Measurements from ENCODE around the gene HS6ST3.

DNA sequence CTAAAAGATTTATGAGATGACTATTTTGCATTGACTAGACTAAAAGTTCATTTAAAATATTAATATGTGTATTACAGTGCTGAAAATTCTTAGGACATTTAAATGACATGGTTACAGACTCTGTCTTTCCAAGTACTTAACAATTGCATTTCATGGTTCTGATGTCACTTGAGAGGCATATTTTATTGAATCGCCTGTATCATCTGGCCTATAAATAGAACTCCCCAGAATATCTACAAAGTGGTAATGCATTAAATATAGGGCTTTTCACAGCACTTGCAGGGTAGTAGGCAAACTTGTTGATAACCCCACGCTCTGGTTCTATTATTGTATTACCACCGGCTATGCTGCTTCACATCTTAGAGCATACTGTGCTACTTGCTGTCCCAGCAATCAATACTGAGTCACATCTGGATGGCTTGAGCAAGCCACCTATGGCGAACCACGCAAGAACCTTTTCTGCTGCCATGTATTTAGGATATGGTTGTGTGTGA lies 400.6 kb downstream of the HS6ST3 start:
- TF ChIP-seq TEAD4 (CRISPR knock-in tag; IDR thresholded peaks at IDR 0.05) (no peak), NFE2L1 (CRISPR knock-in tag; IDR thresholded peaks at IDR 0.05) (no peak), ELF4 (CRISPR knock-in tag; IDR thresholded peaks at IDR 0.05; ENCODE audit: low read depth) (no peak)
- TF ChIP-seq, protein P1, sequence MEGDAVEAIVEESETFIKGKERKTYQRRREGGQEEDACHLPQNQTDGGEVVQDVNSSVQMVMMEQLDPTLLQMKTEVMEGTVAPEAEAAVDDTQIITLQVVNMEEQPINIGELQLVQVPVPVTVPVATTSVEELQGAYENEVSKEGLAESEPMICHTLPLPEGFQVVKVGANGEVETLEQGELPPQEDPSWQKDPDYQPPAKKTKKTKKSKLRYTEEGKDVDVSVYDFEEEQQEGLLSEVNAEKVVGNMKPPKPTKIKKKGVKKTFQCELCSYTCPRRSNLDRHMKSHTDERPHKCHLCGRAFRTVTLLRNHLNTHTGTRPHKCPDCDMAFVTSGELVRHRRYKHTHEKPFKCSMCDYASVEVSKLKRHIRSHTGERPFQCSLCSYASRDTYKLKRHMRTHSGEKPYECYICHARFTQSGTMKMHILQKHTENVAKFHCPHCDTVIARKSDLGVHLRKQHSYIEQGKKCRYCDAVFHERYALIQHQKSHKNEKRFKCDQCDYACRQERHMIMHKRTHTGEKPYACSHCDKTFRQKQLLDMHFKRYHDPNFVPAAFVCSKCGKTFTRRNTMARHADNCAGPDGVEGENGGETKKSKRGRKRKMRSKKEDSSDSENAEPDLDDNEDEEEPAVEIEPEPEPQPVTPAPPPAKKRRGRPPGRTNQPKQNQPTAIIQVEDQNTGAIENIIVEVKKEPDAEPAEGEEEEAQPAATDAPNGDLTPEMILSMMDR (IDR thresholded peaks at IDR 0.05) = no peak
- TF ChIP-seq, protein P2, sequence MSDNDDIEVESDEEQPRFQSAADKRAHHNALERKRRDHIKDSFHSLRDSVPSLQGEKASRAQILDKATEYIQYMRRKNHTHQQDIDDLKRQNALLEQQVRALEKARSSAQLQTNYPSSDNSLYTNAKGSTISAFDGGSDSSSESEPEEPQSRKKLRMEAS (CRISPR knock-in tag; IDR thresholded peaks at IDR 0.05) = no peak

Measured in WTC11 (cell line).